Memory B cell (primary cell): ENCODE results near the gene TRPT1.

Source experiments
- ATAC-seq: fragments of 150-1000 bp; cut with Tn5 transposase; 2 replicates; pipeline ENCODE4 v1.10.0; 2021; ENCODE audit warnings: low read depth, mild to moderate bottlenecking, moderate library complexity
- DNase-seq, 2 donors: peaks; one replicate each; pipeline ENCODE4 v3.0.0; 2022; ENCODE audit warnings: low spot score in 2 of 2
- H3K27ac Mint-ChIP-seq: one replicate; pipeline ENCODE4 v1.8.0; 2022; ENCODE audit warnings: mild to moderate bottlenecking, moderate library complexity, mixed read lengths
- H3K27me3 Mint-ChIP-seq: one replicate; pipeline ENCODE4 v1.8.0; 2022; ENCODE audit warnings: mixed read lengths
- H3K36me3 Mint-ChIP-seq: one replicate; pipeline ENCODE4 v1.8.0; 2022; ENCODE audit warnings: mild to moderate bottlenecking, mixed read lengths
- H3K4me1 Mint-ChIP-seq: one replicate; pipeline ENCODE4 v1.8.0; 2022; ENCODE audit warnings: mixed read lengths
- H3K4me3 Mint-ChIP-seq: one replicate; pipeline ENCODE4 v1.8.0; 2022; ENCODE audit warnings: mild to moderate bottlenecking, moderate library complexity, mixed read lengths
- H3K9me3 Mint-ChIP-seq: one replicate; pipeline ENCODE4 v1.8.0; 2022; ENCODE audit warnings: mixed read lengths

Gene TRPT1

DNA sequence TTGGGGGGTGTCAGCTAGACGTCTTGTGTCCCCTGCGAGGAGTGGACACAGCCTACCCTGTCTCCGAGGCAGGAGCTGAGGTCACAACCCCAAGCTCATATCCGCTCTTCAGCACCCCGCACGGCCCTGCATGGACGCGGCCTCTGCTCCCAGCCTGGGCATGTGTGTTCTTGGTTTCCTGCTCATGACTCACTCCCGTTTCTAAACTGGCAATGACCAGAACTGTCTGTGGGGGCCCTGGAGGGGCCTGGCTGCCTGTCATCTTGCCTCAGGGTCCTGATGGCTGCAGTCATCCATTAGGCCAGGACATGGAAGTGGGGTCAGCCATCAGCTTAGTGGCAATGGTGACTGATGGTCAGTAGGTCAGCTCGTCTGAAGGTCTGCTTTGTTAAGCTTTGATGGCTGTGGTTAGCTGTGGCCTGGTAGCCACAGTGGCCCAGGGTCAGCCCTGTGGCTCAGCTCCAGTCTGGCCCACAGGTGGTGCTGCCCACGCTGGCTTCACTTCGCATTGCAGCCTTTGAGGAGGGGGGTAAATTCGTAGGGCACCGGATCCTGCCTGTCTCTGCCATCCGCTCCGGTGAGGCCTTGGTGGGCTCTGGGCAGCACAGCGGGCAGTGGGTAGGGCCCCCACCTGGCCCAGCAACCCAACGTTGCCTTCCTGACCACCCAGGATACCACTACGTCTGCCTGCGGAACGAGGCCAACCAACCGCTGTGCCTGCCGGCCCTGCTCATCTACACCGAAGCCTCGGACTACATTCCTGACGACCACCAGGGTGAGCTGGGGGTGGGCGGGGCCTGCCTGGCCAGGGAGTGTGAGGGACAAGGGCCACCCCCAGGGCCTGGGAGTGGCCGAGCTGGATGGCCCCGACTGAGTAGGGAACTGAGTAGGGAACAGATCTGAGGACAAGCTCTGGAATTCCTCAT, 37.3 kb upstream of the TRPT1 start:
- Mint-ChIP-seq H3K36me3 (peaks cover 16% of the 10 kb centered on the region), H3K27me3 (no peaks in the 10 kb centered on the region), H3K4me1 (peaks cover 11% of the 10 kb centered on the region), H3K4me3 (no peak overlapping the region), H3K27ac (no peak overlapping the region), H3K9me3 (no peaks in the 10 kb centered on the region)
- ATAC-seq: no peak
- DNase-seq: no peak

DNA sequence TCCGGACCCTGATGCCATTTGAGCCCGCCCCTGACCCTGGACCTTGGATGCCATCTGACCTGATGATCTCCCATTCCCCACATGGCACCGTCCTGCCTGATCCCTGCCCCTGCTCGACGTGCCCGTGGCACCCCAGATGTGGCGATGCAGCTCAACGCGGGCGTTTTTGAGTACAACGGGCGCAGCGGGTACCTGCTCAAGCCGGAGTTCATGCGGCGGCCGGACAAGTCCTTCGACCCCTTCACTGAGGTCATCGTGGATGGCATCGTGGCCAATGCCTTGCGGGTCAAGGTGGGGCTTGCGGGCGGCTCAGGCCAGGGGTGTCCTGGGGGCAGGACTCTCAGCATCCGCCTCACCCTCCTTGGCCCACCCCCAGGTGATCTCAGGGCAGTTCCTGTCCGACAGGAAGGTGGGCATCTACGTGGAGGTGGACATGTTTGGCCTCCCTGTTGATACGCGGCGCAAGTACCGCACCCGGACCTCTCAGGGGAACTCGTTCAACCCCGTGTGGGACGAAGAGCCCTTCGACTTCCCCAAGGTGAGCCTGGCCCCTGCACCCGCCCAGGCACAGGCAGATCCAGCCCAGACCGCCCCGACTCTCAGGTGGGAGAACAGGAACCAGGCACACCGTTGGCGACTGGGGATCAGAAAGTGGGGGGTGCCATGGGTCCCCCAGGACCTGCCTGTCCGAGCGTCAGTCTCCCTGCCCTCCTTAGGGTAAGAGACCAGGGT, 36.5 kb upstream of the TRPT1 start:
- Mint-ChIP-seq H3K27me3 (no peaks in the 10 kb centered on the region), H3K9me3 (no peaks in the 10 kb centered on the region), H3K4me3 (no peak overlapping the region), H3K27ac (no peak overlapping the region), H3K4me1 (peaks cover 11% of the 10 kb centered on the region), H3K36me3 (peaks cover 19% of the 10 kb centered on the region)
- ATAC-seq: no peak
- no peak for DNase-seq

DNA sequence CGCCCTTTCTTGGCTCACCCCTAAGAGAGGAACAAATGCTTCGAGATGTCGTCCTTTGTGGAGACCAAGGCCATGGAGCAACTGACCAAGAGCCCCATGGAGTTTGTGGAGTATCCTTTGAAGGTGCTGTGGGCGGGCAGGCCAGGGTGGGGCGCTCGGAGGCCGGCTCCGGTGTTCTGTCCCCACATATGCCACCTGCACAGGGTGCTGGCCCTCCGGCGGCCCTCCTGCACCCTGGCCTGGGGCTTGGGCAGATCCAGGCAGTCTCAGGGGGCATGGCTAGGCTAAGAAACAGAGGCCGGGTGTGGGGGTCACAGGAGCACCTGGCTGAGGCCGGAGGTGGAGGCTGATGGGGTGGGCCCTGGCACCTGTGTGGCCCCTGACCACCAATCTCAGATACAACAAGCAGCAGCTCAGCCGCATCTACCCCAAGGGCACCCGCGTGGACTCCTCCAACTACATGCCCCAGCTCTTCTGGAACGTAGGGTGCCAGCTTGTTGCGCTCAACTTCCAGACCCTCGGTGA, 35.6 kb upstream of the TRPT1 start:
- Mint-ChIP-seq H3K27ac (no peak overlapping the region), H3K36me3 (peaks cover 19% of the 10 kb centered on the region), H3K9me3 (no peaks in the 10 kb centered on the region), H3K4me3 (no peak overlapping the region), H3K4me1 (peaks cover 11% of the 10 kb centered on the region), H3K27me3 (no peaks in the 10 kb centered on the region)
- DNase-seq: no peak
- no peak for ATAC-seq

DNA sequence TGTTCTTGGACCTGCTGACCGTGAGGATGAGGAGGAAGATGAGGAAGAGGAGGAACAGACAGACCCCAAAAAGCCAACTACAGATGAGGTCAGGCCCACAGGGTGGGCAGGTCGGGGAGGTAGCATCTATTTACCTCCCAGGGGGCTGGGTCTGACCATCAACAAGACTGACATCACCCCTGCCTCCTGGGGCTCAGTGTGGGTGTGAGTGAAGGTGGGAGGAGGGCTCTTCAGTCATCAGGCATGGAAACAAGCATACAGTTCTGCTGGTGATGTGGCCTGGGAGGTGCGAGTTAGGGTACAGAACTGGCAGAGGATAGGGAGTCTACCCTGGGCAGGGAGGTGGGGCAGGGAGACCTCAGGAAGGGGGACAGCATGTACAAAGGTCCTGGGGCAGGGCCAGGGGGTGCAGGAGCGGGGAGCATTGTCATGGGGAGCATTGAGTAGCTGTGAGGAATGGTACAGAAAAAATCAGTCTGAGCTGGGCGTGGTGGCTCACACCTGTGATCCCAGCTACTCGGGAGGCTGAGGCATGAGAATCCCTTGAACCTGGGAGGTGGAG, 34.2 kb upstream of the TRPT1 start:
- peaks cover 9% of the 10 kb centered on the region for H3K4me1 Mint-ChIP-seq
- peak overlapping the region; percentile 64 for H3K27ac Mint-ChIP-seq
- H3K27me3 Mint-ChIP-seq: no peaks in the 10 kb centered on the region
- no peak overlapping the region for H3K4me3 Mint-ChIP-seq
- ATAC-seq: no peak
- H3K36me3 Mint-ChIP-seq: peaks cover 19% of the 10 kb centered on the region
- H3K9me3 Mint-ChIP-seq: no peaks in the 10 kb centered on the region
- DNase-seq: no peak

DNA sequence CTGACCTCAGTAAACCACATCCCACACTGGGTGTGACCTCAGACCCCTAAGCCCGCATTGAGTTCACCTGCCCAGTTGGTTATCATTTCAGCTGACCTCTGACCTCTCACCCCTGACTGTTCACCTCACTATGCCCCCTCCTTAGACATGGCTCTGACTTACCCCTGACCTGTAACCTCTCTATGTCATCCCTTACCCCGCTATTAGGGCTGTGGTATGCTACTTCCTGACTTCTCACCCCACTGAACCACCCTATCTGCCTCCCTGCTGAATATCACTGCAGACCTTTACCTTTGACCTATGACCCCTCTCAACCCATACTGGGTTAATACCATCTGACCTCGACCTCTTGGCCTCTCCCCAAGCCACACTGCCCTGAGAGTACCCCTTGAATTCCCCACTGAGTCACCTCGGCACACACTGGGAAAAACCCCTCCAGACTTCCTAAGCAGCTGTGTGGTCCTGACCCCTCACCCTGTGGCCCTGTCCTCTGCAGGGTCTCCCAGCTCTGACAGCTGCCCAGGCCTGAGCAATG, 33.6 kb upstream of the TRPT1 start:
- peaks cover 19% of the 10 kb centered on the region for H3K36me3 Mint-ChIP-seq
- no peak overlapping the region for H3K4me3 Mint-ChIP-seq
- no peaks in the 10 kb centered on the region for H3K27me3 Mint-ChIP-seq
- DNase-seq: no peak
- H3K9me3 Mint-ChIP-seq: no peaks in the 10 kb centered on the region
- H3K27ac Mint-ChIP-seq: peak overlapping the region; percentile 64
- peaks cover 9% of the 10 kb centered on the region for H3K4me1 Mint-ChIP-seq
- no peak for ATAC-seq

DNA sequence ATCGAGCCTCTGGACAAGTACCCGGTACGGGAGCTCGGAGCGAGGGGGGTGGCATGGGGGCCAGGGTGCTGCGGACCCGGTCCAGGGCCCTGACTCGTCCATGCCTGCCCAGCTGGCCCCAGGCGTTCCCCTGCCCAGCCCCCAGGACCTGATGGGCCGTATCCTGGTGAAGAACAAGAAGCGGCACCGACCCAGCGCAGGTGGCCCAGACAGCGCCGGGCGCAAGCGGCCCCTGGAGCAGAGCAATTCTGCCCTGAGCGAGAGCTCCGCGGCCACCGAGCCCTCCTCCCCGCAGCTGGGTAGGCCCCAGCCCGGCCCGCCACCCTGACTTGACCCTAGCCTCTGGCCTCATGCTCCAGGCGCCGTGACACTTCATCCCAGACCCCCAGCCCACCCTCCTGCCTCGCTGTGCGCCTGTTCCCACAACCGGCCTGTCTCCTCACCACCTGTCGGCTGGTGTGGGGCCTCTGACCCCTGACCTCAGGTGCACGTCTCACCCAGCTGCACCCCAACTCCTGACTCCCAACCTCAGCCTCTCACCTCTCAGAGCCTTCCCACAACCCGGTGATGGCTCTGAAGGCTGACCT, 33.1 kb upstream of the TRPT1 start:
- DNase-seq (no peak), ATAC-seq (no peak)
- no peak overlapping the region for H3K4me3 Mint-ChIP-seq
- peaks cover 19% of the 10 kb centered on the region for H3K36me3 Mint-ChIP-seq
- H3K27me3 Mint-ChIP-seq: no peaks in the 10 kb centered on the region
- H3K27ac Mint-ChIP-seq: no peak overlapping the region
- H3K4me1 Mint-ChIP-seq: peaks cover 9% of the 10 kb centered on the region
- no peaks in the 10 kb centered on the region for H3K9me3 Mint-ChIP-seq

GRCh38 chr11:64258356-64258755, 32.4 kb upstream of the TRPT1 start:
- no peak for ATAC-seq
- Mint-ChIP-seq H3K36me3 (peaks cover 19% of the 10 kb centered on the region), H3K9me3 (no peaks in the 10 kb centered on the region), H3K27me3 (no peaks in the 10 kb centered on the region), H3K4me3 (no peak overlapping the region), H3K27ac (no peak overlapping the region), H3K4me1 (peaks cover 9% of the 10 kb centered on the region)
- DNase-seq: no peak

GRCh38 chr11:64256300-64256699, 30.3 kb upstream of the TRPT1 start:
- ATAC-seq: no peak
- Mint-ChIP-seq H3K4me1 (peaks cover 16% of the 10 kb centered on the region), H3K27ac (no peak overlapping the region), H3K36me3 (peaks cover 15% of the 10 kb centered on the region), H3K9me3 (no peaks in the 10 kb centered on the region), H3K27me3 (no peaks in the 10 kb centered on the region), H3K4me3 (no peak overlapping the region)
- DNase-seq: no peak

GRCh38 chr11:64255135-64256128, 29.4 kb upstream of the TRPT1 start:
- Mint-ChIP-seq H3K9me3 (no peaks in the 10 kb centered on the region), H3K4me3 (no peak overlapping the region), H3K27me3 (no peaks in the 10 kb centered on the region), H3K27ac (no peak overlapping the region), H3K36me3 (peaks cover 15% of the 10 kb centered on the region), H3K4me1 (peaks cover 18% of the 10 kb centered on the region)
- DNase-seq (no peak), ATAC-seq (no peak)

GRCh38 chr11:64254326-64254725, 28.3 kb upstream of the TRPT1 start:
- H3K27ac Mint-ChIP-seq: no peak overlapping the region
- ATAC-seq: no peak

DNA sequence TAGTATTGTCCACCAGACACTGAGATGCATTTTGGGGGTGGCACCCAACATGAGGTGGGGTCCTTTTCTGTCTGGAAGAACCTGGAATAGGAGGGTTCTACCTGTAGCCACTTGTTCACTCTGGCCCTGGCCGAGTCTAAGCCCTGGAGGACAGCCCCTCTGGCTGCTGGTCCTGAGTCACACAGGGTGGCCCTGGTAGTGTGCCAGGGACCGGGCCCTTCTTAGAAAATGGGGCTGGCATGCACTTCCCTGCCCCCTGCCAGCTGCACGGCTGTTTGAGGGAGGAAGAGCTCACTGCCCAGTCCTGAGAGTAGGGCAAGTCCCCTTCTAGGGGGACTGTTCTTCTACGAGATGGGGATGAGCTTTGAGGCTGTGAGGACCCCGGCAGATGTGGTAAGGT, 27.5 kb upstream of the TRPT1 start:
- Mint-ChIP-seq H3K36me3 (peaks cover 3% of the 10 kb centered on the region), H3K4me1 (peaks cover 10% of the 10 kb centered on the region), H3K27ac (no peak overlapping the region), H3K4me3 (no peak overlapping the region), H3K27me3 (no peaks in the 10 kb centered on the region), H3K9me3 (no peaks in the 10 kb centered on the region)
- DNase-seq: no peak
- no peak for ATAC-seq

More at GRCh38 chr11:64254326-64254725, 28.3 kb upstream of the TRPT1 start:
- H3K4me1 Mint-ChIP-seq: peaks cover 10% of the 10 kb centered on the region
- H3K4me3 Mint-ChIP-seq: no peak overlapping the region
- H3K36me3 Mint-ChIP-seq: peaks cover 4% of the 10 kb centered on the region
- no peaks in the 10 kb centered on the region for H3K27me3 Mint-ChIP-seq
- H3K9me3 Mint-ChIP-seq: no peaks in the 10 kb centered on the region
- DNase-seq: no peak

GRCh38 chr11:64253043-64253442, 27.1 kb upstream of the TRPT1 start:
- H3K27ac Mint-ChIP-seq: no peak overlapping the region
- no peaks in the 10 kb centered on the region for H3K27me3 Mint-ChIP-seq
- H3K9me3 Mint-ChIP-seq: no peaks in the 10 kb centered on the region
- H3K4me1 Mint-ChIP-seq: peaks cover 10% of the 10 kb centered on the region
- no peak for DNase-seq
- H3K36me3 Mint-ChIP-seq: peaks cover 3% of the 10 kb centered on the region
- ATAC-seq: no peak
- H3K4me3 Mint-ChIP-seq: no peak overlapping the region
